Astrocyte (in vitro differentiated cells and primary cell): Measurements from ENCODE around the gene CDH13. TPM values are rescaled to one million over a fixed set of nuclear protein-coding genes. Genes with fewer than 3 reads are reported as not detected.

Experiments used
- DNase-seq: peaks from one replicate; pipeline ENCODE4 v3.0.0-alpha.2; 2010; ENCODE audit warnings: low read depth
- FAIRE-seq: peaks from 2 replicates; lab custom pipeline; 2011; peaks lifted over from hg19 to GRCh38; lab: Jason Lieb, UNC
- H2AFZ ChIP-seq: 2 replicates; pipeline ENCODE4 v1.6.0; 2012; ENCODE audit warnings: low read depth, low read length, inconsistent platforms
- H3K27ac ChIP-seq: 2 replicates; pipeline ENCODE4 v1.5.1; 2011; ENCODE audit warnings: low read depth, low read length, inconsistent platforms
- H3K27me3 ChIP-seq: 2 replicates; pipeline ENCODE4 v1.6.0; 2011; ENCODE audit warnings: low read length, inconsistent platforms; ENCODE audit not compliant: insufficient read depth
- H3K36me3 ChIP-seq: 2 replicates; pipeline ENCODE4 v1.5.1; 2011; ENCODE audit warnings: low read length, inconsistent platforms; ENCODE audit not compliant: insufficient read depth
- H3K4me1 ChIP-seq: 2 replicates; pipeline ENCODE4 v1.5.1; 2011; ENCODE audit warnings: low read length, inconsistent platforms; ENCODE audit not compliant: insufficient read depth
- H3K4me2 ChIP-seq: 2 replicates; pipeline ENCODE4 v1.6.0; 2012; ENCODE audit warnings: low read length, inconsistent platforms
- H3K4me3 ChIP-seq: 2 replicates; pipeline ENCODE4 v1.5.1; 2011; ENCODE audit warnings: low read depth, mild to moderate bottlenecking, low read length, inconsistent platforms; ENCODE audit not compliant: insufficient read depth
- H3K79me2 ChIP-seq: 2 replicates; pipeline ENCODE4 v1.6.0; 2012; ENCODE audit warnings: mild to moderate bottlenecking, low read length, inconsistent platforms; ENCODE audit not compliant: insufficient read depth
- H3K9ac ChIP-seq: 2 replicates; pipeline ENCODE4 v1.6.0; 2012; ENCODE audit warnings: mild to moderate bottlenecking, low read length, inconsistent platforms
- H3K9me3 ChIP-seq: 2 replicates; pipeline ENCODE4 v1.5.1; 2012; ENCODE audit warnings: low read depth, mild to moderate bottlenecking, low read length, inconsistent platforms; ENCODE audit not compliant: insufficient read depth
- H4K20me1 ChIP-seq: 2 replicates; pipeline ENCODE4 v1.6.0; 2012; ENCODE audit warnings: low read length, inconsistent platforms; ENCODE audit not compliant: insufficient read depth
- H3K27ac Mint-ChIP-seq: one replicate; pipeline ENCODE4 v1.8.0; 2021; ENCODE audit warnings: mild to moderate bottlenecking, mixed read lengths; ENCODE audit not compliant: unreplicated experiment
- H3K27me3 Mint-ChIP-seq: one replicate; pipeline ENCODE4 v1.8.0; 2021; ENCODE audit warnings: low read depth, mixed read lengths; ENCODE audit not compliant: unreplicated experiment
- H3K36me3 Mint-ChIP-seq: one replicate; pipeline ENCODE4 v1.8.0; 2021; ENCODE audit warnings: low read depth, mixed read lengths; ENCODE audit not compliant: unreplicated experiment
- H3K4me1 Mint-ChIP-seq: one replicate; pipeline ENCODE4 v1.8.0; 2021; ENCODE audit warnings: low read depth, mixed read lengths; ENCODE audit not compliant: unreplicated experiment
- H3K4me3 Mint-ChIP-seq: one replicate; pipeline ENCODE4 v1.8.0; 2021; ENCODE audit warnings: mild to moderate bottlenecking, moderate library complexity, mixed read lengths; ENCODE audit not compliant: unreplicated experiment
- H3K9me3 Mint-ChIP-seq: one replicate; pipeline ENCODE4 v1.8.0; 2021; ENCODE audit warnings: mild to moderate bottlenecking, mixed read lengths; ENCODE audit not compliant: unreplicated experiment
- CTCF ChIP-seq: IDR thresholded peaks from 2 replicates; pipeline ENCODE4 v1.5.1; 2011; ENCODE audit warnings: low read depth, mild to moderate bottlenecking, inconsistent platforms, low read length, moderate library complexity; ENCODE audit not compliant: insufficient read depth
- EZH2 ChIP-seq: IDR thresholded peaks from 2 replicates; pipeline ENCODE4 v1.6.1; 2012; ENCODE audit warnings: mild to moderate bottlenecking, low read length, inconsistent platforms; ENCODE audit not compliant: insufficient read depth
- total RNA-seq: library from RNA; stranded (reverse); gene quantifications from 2 replicates; pipeline ENCODE4 v1.2.1, GENCODE V29; 2021

The CDH13 gene
- total RNA-seq, 1 donor from 2014 or later = 41.7 TPM

- Histone ChIP-seq H3K27ac (no peak overlapping the region), H2AFZ (no peak overlapping the region), H3K36me3 (no peaks in the 10 kb centered on the region), H3K4me2 (no peak overlapping the region), H3K9me3 (no peaks in the 10 kb centered on the region), H3K4me3 (no peak overlapping the region), H3K9ac (no peak overlapping the region), H3K79me2 (no peaks in the 10 kb centered on the region), H4K20me1 (no peaks in the 10 kb centered on the region), H3K4me1 (peaks cover 10% of the 10 kb centered on the region), H3K27me3 (no peaks in the 10 kb centered on the region)
- H3K4me1 Mint-ChIP-seq = peaks cover 12% of the 10 kb centered on the region
- H3K9me3 Mint-ChIP-seq = no peaks in the 10 kb centered on the region
- TF ChIP-seq CTCF (no peak), EZH2 (no peak)
- H3K4me3 Mint-ChIP-seq = no peak overlapping the region
- H3K27ac Mint-ChIP-seq = no peak overlapping the region
- DNase-seq = no peak
- H3K36me3 Mint-ChIP-seq = no peaks in the 10 kb centered on the region
- no peak for FAIRE-seq
- peaks cover 18% of the 10 kb centered on the region for H3K27me3 Mint-ChIP-seq
Observed at GRCh38 chr16:83472776-83473501, 846.2 kb downstream of the CDH13 start.

- Histone ChIP-seq H3K4me1 (peaks cover 10% of the 10 kb centered on the region), H3K27me3 (no peaks in the 10 kb centered on the region), H3K9ac (no peak overlapping the region), H3K79me2 (no peaks in the 10 kb centered on the region), H2AFZ (no peak overlapping the region), H3K4me3 (no peak overlapping the region), H4K20me1 (no peaks in the 10 kb centered on the region), H3K9me3 (no peaks in the 10 kb centered on the region), H3K36me3 (no peaks in the 10 kb centered on the region), H3K4me2 (no peak overlapping the region), H3K27ac (no peak overlapping the region)
- peaks cover 16% of the 10 kb centered on the region for H3K27me3 Mint-ChIP-seq
- TF ChIP-seq EZH2 (no peak), CTCF (no peak)
- DNase-seq (no peak), FAIRE-seq (no peak)
- no peak overlapping the region for H3K4me3 Mint-ChIP-seq
- no peaks in the 10 kb centered on the region for H3K9me3 Mint-ChIP-seq
- peaks cover 12% of the 10 kb centered on the region for H3K4me1 Mint-ChIP-seq
- H3K27ac Mint-ChIP-seq = no peak overlapping the region
- no peaks in the 10 kb centered on the region for H3K36me3 Mint-ChIP-seq
Observed at GRCh38 chr16:83473926-83474650, 847.3 kb downstream of the CDH13 start.
